Measurements from ENCODE around the gene CTNNA3. TPM values are rescaled to one million over a fixed set of nuclear protein-coding genes. Genes with fewer than 3 reads are reported as not detected.

The CTNNA3 gene
- total RNA-seq, 6 donors from 2014 or later: 0.20 to 2.0 TPM; not detected in 4

- no peak for TF ChIP-seq EP300 (IDR thresholded peaks at IDR 0.05)
- no peak for TF ChIP-seq POLR2A (IDR thresholded peaks at IDR 0.05)
- TF ChIP-seq POLR2AphosphoS5 (IDR thresholded peaks at IDR 0.05): no peak
- no peak for TF ChIP-seq CTCF (IDR thresholded peaks at IDR 0.05)
- Histone ChIP-seq H3K4me3 (no peak overlapping the region), H3K27me3 (no peaks in the 10 kb centered on the region), H3K4me1 (no peaks in the 10 kb centered on the region), H3K9me3 (no peaks in the 10 kb centered on the region), H3K27ac (no peak overlapping the region), H3K36me3 (no peaks in the 10 kb centered on the region)
- no peak for ATAC-seq (ENCODE audit: low FRiP score in 2 of 2)
- DNase-seq: no peak
- 67 to 74% methylated on average over 4 of the region's 4 CpGs for WGBS, 2 donors
These were observed 436.6 kb downstream of the CTNNA3 start for GRCh38 chr10:67259319-67259929.

- no peaks in the 10 kb centered on the region for H3K9me3 ChIP-seq
- no peak overlapping the region for H3K4me3 ChIP-seq
- 87% methylated on average over 4 of the region's 4 CpGs for WGBS, 2 donors
- no peaks in the 10 kb centered on the region for H3K36me3 ChIP-seq
- H3K27ac ChIP-seq: no peak overlapping the region
- no peak for DNase-seq
- no peaks in the 10 kb centered on the region for H3K4me1 ChIP-seq
- ATAC-seq (ENCODE audit: low FRiP score in 2 of 2): no peak
- no peak for TF ChIP-seq CTCF (IDR thresholded peaks at IDR 0.05)
- no peak for TF ChIP-seq POLR2A (IDR thresholded peaks at IDR 0.05)
- no peak for TF ChIP-seq POLR2AphosphoS5 (IDR thresholded peaks at IDR 0.05)
- no peak for TF ChIP-seq EP300 (IDR thresholded peaks at IDR 0.05)
- H3K27me3 ChIP-seq: no peaks in the 10 kb centered on the region
These were observed 438.4 kb downstream of the CTNNA3 start for GRCh38 chr10:67257427-67258144.

GRCh38 chr10:67257018-67257417, 439.0 kb downstream of the CTNNA3 start:
- no peaks in the 10 kb centered on the region for H3K4me1 ChIP-seq
- H3K27ac ChIP-seq: no peak overlapping the region
- H3K4me3 ChIP-seq: no peak overlapping the region
- TF ChIP-seq EP300 (IDR thresholded peaks at IDR 0.05): no peak
- no peaks in the 10 kb centered on the region for H3K9me3 ChIP-seq
- no peak for DNase-seq
- WGBS, 2 donors: 32 to 37% methylated on average over 2 of the region's 2 CpGs
- no peaks in the 10 kb centered on the region for H3K27me3 ChIP-seq
- no peak for ATAC-seq (ENCODE audit: low FRiP score in 2 of 2)
- H3K36me3 ChIP-seq: no peaks in the 10 kb centered on the region

- DNase-seq (no peak), ATAC-seq (ENCODE audit: low FRiP score in 2 of 2) (no peak)
- 86 to 92% methylated on average over 1 of the region's 1 CpG for WGBS, 2 donors
- no peak for TF ChIP-seq EP300 (IDR thresholded peaks at IDR 0.05)
- no peak for TF ChIP-seq POLR2A (IDR thresholded peaks at IDR 0.05)
- TF ChIP-seq POLR2AphosphoS5 (IDR thresholded peaks at IDR 0.05): no peak
- no peak for TF ChIP-seq CTCF (IDR thresholded peaks at IDR 0.05)
- Histone ChIP-seq H3K27ac (no peak overlapping the region), H3K4me3 (no peak overlapping the region), H3K27me3 (no peaks in the 10 kb centered on the region), H3K4me1 (no peaks in the 10 kb centered on the region), H3K9me3 (no peaks in the 10 kb centered on the region), H3K36me3 (no peaks in the 10 kb centered on the region)
These were observed 445.3 kb downstream of the CTNNA3 start for GRCh38 chr10:67250686-67251085.

- no peaks in the 10 kb centered on the region for H3K36me3 ChIP-seq
- no peak overlapping the region for H3K27ac ChIP-seq
- TF ChIP-seq POLR2AphosphoS5 (IDR thresholded peaks at IDR 0.05): no peak
- no peak for TF ChIP-seq CTCF (IDR thresholded peaks at IDR 0.05)
- TF ChIP-seq POLR2A (IDR thresholded peaks at IDR 0.05): no peak
- TF ChIP-seq EP300 (IDR thresholded peaks at IDR 0.05): no peak
- no peaks in the 10 kb centered on the region for H3K27me3 ChIP-seq
- H3K4me1 ChIP-seq: no peaks in the 10 kb centered on the region
- no peak overlapping the region for H3K4me3 ChIP-seq
- ATAC-seq (ENCODE audit: low FRiP score in 2 of 2): no peak
- 88 to 96% methylated on average over 3 of the region's 3 CpGs for WGBS, 2 donors
- no peak for DNase-seq
- H3K9me3 ChIP-seq: no peaks in the 10 kb centered on the region
These were observed 449.9 kb downstream of the CTNNA3 start for GRCh38 chr10:67246066-67246555.

Measured in upper lobe of left lung (tissue), 6 donors.